ENCODE data around the gene IFT20. TPM values are rescaled to one million over a fixed set of nuclear protein-coding genes. Genes with fewer than 3 reads are reported as not detected.
A peak's percentile ranks its signal among the peaks of the same experiment; 100 is the strongest.

IFT20 gene
- total RNA-seq, 1 experiment from 2014 or later = 38.9 TPM

- in situ Hi-C loops (cut with HindIII; ENCODE audit: low pct_unique_long_range_greater_than_20kb, low sequenced_read_pairs) = no loop called here
- no peak for DNase-seq (ENCODE audit: low read depth, low spot score)
These were observed 32.5 kb upstream of the IFT20 start for GRCh38 chr17:28367641-28368305.

DNA sequence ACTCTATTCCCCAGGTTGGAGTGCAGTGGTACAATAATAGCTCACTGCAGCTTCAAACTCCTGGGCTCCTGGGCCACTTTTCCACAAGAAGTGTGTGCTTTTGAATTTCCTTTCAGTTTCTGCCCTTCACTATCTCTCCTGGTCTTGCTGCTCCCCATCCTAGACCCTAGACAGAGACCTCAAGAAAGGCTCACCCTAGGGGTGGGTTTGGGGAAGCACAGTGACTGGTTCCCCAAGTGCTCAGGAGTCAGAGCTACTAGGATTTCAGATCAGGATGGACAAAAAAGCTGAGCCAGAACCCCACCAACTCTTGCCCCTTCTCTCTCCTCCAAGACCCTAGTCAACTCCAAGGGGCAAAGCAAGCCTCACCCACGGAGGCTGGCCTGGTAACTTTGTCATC is 31.3 kb upstream of the IFT20 start:
- DNase-seq (ENCODE audit: low read depth, low spot score) = peak; percentile 25
- in situ Hi-C loops (cut with HindIII; ENCODE audit: low pct_unique_long_range_greater_than_20kb, low sequenced_read_pairs) = no loop called here

- no peak for DNase-seq (ENCODE audit: low read depth, low spot score)
These were observed 30.2 kb upstream of the IFT20 start for GRCh38 chr17:28365487-28365886.

DNA sequence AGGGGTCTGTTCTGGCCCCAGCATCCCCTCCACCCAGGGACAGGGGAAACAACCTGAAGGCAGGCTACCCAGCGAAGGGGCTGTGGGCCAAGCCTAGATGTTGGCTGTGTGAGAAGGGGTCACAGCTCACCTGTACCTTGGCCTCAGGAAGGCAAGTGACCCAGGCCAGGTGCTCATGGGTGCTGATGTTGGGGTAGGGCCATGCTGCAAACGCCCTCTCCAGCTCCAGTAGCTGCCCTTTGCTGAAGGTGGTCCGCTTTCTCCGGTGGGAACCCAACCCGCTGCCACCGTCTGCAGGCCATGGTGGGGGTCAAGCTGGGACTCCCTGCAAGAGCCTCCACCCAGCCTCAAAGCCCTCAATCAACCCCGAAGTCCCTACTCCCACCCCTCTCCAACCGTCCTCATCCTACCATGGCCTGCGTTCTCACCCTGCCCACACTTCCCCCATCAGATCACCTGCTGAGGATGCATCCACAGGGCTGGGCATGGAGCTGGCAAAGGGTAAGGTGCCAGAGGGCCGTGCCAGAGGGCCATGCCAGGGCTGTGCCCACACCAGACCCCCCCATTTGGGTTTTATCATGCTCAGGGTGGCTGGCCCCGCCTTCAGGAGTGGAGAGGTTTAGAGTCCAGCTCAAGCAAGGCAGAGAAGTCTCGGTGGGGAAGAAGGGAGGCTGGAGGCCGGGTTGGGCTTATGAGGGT is 29.5 kb upstream of the IFT20 start, which contains the start of gene SEBOX:
Gene SEBOX, minus strand, starts transcription at position 535 of the 699 bp plus-strand sequence. Its CDS starts 48 bp downstream, at position 487.
- no peak for DNase-seq (ENCODE audit: low read depth, low spot score)
- in situ Hi-C loops (cut with HindIII; ENCODE audit: low pct_unique_long_range_greater_than_20kb, low sequenced_read_pairs) = no loop called here

More at GRCh38 chr17:28365487-28365886, 30.2 kb upstream of the IFT20 start:
- in situ Hi-C loops (cut with HindIII; ENCODE audit: low pct_unique_long_range_greater_than_20kb, low sequenced_read_pairs) = no loop called here

DNA sequence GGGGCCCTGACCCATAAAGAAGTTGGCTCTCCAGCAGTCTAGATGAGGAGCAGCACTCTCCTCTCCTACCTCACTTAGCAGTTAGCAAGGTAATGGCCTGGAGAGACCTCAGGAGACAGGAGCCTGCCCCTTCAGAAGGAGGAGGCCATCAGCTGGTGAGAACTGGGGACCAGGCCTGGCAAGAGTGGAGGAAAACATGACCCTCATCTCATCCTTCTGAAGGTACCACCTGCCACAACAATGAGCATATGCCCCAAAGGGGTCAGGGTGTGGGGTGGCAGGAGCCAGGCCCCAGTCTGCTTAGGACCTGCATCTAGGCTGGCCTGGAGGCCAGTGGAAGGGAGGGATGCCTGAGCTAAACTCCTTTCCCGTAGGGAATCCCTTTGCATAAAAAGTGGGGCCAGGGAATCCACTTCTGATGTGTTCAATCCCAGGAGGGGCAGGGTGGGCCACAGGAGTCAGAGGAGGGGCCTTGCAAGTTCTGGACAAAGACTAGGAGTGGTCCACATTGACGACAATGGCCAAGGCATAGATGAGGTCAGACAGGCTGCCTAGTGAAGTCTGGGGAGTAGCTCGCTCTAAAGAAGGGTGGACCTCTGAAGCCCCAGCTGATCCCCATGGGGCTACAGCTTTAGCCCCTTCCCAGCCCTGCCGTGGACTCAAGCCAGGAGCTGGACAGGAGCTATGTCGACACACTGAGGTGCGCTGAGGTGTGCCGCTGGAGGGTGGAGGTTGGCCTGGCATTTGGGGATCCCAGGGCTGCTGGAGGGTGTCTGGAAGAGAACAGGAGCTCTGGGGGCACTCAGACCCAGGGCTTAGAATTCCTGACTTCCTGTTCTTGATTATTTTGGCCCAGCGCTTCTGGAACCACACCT is 28.7 kb upstream of the IFT20 start:
- no peak for DNase-seq (ENCODE audit: low read depth, low spot score)
- in situ Hi-C loops (cut with HindIII; ENCODE audit: low pct_unique_long_range_greater_than_20kb, low sequenced_read_pairs) = no loop called here

DNA sequence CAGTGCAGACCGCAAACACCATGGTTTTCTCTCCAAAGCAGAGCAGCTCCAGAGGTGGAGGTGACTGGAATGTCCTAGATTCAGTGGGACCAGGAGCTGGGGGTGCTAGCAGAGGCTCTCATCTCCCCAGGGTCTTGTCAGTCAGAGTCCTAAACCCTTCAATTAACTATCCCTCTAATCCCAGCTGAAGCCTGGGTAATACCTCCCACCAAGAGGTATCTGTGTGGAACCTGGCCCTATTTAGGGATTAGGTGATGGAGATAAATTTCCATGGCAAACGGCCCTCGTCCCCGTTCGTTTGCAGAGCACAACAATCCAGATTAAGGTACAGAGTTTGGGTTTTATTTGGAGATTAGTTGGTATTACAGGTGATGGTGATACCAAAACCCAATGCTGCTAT is 27.9 kb upstream of the IFT20 start:
- in situ Hi-C loops (cut with HindIII; ENCODE audit: low pct_unique_long_range_greater_than_20kb, low sequenced_read_pairs) = no loop called here
- DNase-seq (ENCODE audit: low read depth, low spot score) = no peak

GRCh38 chr17:28357901-28358197 is 22.6 kb upstream of the IFT20 start:
- DNase-seq (ENCODE audit: low read depth, low spot score) = no peak
- in situ Hi-C loops (cut with HindIII; ENCODE audit: low pct_unique_long_range_greater_than_20kb, low sequenced_read_pairs) = no loop called here

GRCh38 chr17:28357061-28357900 is 22.0 kb upstream of the IFT20 start, which contains the start of gene POLDIP2:
Gene POLDIP2, minus strand, starts transcription at chr17:28357527. Its CDS starts 79 bp downstream, at chr17:28357448.
- DNase-seq (ENCODE audit: low read depth, low spot score) = peak; percentile 95
- in situ Hi-C loops (cut with HindIII; ENCODE audit: low pct_unique_long_range_greater_than_20kb, low sequenced_read_pairs) = no loop called here

DNA sequence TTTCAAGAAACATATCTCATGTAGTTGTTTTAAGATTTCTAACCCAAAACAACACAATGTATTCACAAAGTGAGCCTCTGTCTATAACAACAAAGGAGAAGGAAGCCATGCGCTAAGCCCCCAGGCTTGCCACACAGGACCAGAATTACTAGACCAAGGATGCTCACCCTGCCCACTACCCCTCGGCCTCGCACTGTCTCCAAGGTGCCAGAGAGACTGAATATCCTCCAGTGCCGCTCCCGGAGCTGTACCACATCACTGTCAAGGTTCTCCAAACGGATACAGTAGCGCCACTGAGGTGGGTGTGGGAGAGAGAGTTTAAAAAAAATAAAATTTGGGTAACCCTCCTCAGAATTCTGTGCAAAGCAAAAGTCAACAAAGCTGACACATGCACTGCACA is 15.0 kb upstream of the IFT20 start:
- in situ Hi-C loops (cut with HindIII; ENCODE audit: low pct_unique_long_range_greater_than_20kb, low sequenced_read_pairs) = no loop called here
- no peak for DNase-seq (ENCODE audit: low read depth, low spot score)

GRCh38 chr17:28348979-28349378 is 13.7 kb upstream of the IFT20 start:
- no peak for DNase-seq (ENCODE audit: low read depth, low spot score)
- in situ Hi-C loops (cut with HindIII; ENCODE audit: low pct_unique_long_range_greater_than_20kb, low sequenced_read_pairs) = no loop called here

- no peak for DNase-seq (ENCODE audit: low read depth, low spot score)
- in situ Hi-C loops (cut with HindIII; ENCODE audit: low pct_unique_long_range_greater_than_20kb, low sequenced_read_pairs) = no loop called here
These were observed 12.1 kb upstream of the IFT20 start for GRCh38 chr17:28347261-28347891.

GRCh38 chr17:28346746-28347246 is 11.5 kb upstream of the IFT20 start:
- in situ Hi-C loops (cut with HindIII; ENCODE audit: low pct_unique_long_range_greater_than_20kb, low sequenced_read_pairs) = no loop called here
- DNase-seq (ENCODE audit: low read depth, low spot score) = peak; percentile 55

DNA sequence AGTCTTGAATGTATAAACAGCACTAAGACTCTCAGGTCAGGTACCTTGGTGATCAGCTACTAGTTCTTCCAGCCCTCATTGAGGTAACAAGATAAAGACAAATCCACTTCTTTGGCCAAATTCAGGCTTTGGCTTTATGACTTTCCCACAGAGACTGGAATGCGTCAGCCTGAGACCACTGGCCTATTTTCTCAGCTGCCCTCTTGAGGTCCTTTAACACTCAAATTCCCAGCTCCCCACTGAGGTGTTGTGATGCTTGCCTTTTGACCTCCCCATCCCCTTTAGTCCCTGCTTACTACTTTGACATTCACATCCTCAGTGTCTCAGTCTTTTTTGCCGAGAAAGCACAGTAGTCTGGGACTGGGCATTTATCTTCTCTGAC is 10.9 kb upstream of the IFT20 start:
- in situ Hi-C loops (cut with HindIII; ENCODE audit: low pct_unique_long_range_greater_than_20kb, low sequenced_read_pairs) = no loop called here
- DNase-seq (ENCODE audit: low read depth, low spot score) = no peak

DNA sequence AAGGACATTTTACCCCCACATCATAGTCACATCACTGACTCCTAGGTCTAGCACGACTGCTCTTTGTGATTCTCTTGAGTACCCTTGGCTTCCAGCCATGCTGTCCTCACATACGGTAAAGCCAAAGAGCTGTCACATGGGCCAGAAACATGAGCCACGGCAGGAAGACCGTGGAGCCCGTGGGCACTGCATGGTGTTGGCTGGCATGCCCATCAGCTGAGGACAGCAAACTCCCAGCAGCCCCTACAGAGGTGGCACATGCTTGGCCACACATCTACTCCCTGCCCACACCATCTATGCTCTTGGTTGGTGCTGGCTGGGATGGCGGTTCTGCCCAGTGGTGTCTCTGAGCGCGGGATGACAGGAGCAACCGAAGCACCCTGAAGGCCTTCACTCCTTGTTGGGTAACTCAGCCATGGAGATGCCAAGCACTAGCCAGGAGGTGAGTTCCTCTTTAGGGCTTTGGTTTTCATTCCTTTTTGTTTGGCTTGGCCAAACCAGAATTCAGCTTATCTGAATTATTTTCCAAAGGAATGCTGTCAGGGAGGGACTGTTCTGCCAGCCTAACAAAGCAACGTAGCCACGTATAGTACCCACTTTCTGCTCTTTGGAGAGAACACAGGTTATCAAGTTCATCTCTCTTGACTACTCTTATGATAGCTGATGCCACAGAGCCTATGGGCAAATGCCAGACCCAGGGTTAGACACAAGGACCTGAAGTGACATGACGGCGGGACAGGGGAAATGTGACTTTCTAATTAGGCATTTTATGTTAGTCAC is 10.3 kb upstream of the IFT20 start:
- in situ Hi-C loops (cut with HindIII; ENCODE audit: low pct_unique_long_range_greater_than_20kb, low sequenced_read_pairs) = no loop called here
- DNase-seq (ENCODE audit: low read depth, low spot score) = no peak

GRCh38 chr17:28344435-28344901 is 9.2 kb upstream of the IFT20 start:
- DNase-seq (ENCODE audit: low read depth, low spot score) = no peak
- in situ Hi-C loops (cut with HindIII; ENCODE audit: low pct_unique_long_range_greater_than_20kb, low sequenced_read_pairs) = no loop called here

GRCh38 chr17:28344011-28344410 is 8.7 kb upstream of the IFT20 start:
- in situ Hi-C loops (cut with HindIII; ENCODE audit: low pct_unique_long_range_greater_than_20kb, low sequenced_read_pairs) = no loop called here

More at GRCh38 chr17:28344011-28344410, 8.7 kb upstream of the IFT20 start:
- DNase-seq (ENCODE audit: low read depth, low spot score) = no peak

Data from SK-MEL-5 (cell line).